GM10248 (cell line): Measurements from ENCODE around the gene LYPD1.

Source experiments
- CTCF ChIA-PET: fragments of 300-600 bp; sonication (Branson Sonifier 250); formaldehyde crosslinking; extraction: SDS; loops from one replicate; lab custom pipeline; 2021; ENCODE audit warnings: antibody characterized with exemption; lab: Yijun Ruan, JAX
- POLR2A ChIA-PET: fragments of 350-650 bp; sonication (Branson Sonifier 250); formaldehyde crosslinking; extraction: SDS; loops from one replicate; lab custom pipeline; 2020; ENCODE audit warnings: antibody characterized with exemption; lab: Yijun Ruan, JAX
- DNase-seq: peaks from one replicate; pipeline ENCODE4 v3.0.0; 2012; ENCODE audit errors: extremely low spot score
- TF ChIP-seq, protein P1 (sequence below): IDR thresholded peaks from 2 replicates; pipeline ENCODE4 v1.5.1; 2012; ENCODE audit warnings: mild to moderate bottlenecking, low read depth; ENCODE audit errors: extremely low read depth, missing control alignments, control extremely low read depth

Gene LYPD1

GRCh38 chr2:132667706-132668105, 2.3 kb downstream of the LYPD1 start:
- TF ChIP-seq, protein P1, sequence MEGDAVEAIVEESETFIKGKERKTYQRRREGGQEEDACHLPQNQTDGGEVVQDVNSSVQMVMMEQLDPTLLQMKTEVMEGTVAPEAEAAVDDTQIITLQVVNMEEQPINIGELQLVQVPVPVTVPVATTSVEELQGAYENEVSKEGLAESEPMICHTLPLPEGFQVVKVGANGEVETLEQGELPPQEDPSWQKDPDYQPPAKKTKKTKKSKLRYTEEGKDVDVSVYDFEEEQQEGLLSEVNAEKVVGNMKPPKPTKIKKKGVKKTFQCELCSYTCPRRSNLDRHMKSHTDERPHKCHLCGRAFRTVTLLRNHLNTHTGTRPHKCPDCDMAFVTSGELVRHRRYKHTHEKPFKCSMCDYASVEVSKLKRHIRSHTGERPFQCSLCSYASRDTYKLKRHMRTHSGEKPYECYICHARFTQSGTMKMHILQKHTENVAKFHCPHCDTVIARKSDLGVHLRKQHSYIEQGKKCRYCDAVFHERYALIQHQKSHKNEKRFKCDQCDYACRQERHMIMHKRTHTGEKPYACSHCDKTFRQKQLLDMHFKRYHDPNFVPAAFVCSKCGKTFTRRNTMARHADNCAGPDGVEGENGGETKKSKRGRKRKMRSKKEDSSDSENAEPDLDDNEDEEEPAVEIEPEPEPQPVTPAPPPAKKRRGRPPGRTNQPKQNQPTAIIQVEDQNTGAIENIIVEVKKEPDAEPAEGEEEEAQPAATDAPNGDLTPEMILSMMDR: no peak
- CTCF ChIA-PET: interaction anchor here (1.0 kb wide), 1 partner anchor 9 kb away, joined by 4 read pairs; no protein-coding TSS in a partner anchor
- POLR2A ChIA-PET: no interaction called here
- no peak for DNase-seq

DNA sequence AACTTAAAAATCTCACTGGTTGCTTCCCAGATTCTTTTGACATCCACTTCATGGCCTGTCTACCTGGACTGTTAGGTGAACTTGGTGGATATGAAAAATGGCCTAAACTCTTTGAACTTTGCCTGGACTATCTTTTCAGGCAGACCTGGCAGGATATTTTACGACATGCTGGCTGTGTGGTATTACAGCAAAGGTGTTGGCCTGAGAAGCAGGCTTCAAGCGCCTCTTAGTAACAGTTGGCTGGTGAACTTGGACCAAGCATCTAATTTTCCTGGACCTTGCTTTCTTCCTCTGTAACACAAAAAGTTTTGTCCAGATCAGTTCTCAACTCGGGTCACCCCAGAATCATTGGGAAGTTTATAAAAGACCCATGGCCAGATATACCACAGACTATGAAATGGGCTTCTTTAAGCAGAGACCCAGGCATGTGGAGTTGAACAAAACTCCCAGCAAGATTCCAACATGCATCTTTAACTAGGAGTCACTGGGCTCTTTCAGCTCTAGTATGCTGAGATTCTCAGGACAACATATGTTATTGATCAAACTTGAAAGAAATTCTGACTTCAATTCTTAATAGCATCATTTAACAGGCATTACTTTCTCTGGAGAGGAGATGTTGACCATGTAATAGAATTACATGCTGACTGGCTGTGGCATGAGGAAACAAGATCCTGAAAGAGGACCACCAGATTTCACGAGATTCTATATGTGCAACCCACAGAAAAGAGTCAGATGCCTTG, 4.4 kb downstream of the LYPD1 start:
- POLR2A ChIA-PET: no interaction called here
- CTCF ChIA-PET: no interaction called here
- no peak for DNase-seq
- TF ChIP-seq, protein P1: no peak

GRCh38 chr2:132664096-132664495, 5.9 kb downstream of the LYPD1 start:
- POLR2A ChIA-PET: no interaction called here
- CTCF ChIA-PET: no interaction called here
- no peak for DNase-seq
- TF ChIP-seq, protein P1: no peak

DNA sequence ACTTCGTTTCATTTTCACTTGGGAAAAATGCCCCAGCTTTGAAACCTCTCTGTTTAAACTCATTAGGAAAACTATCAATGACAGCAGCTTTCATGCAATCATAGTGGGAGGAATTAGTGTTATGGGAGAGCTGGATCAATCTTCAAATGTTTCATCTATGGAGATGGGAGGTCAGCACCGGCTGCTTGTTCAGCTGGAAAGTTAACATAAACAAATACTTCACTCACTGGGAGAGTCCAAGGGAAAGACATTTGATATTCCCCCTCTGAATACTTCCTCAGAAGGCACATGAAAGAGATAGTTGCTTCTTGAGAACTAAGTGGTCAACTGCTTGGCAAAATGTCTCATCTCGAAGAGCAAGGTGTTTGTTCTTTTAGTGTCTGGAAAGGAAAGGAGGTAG, 7.3 kb downstream of the LYPD1 start:
- no peak for DNase-seq
- TF ChIP-seq, protein P1: no peak
- ChIA-PET POLR2A (no interaction called here), CTCF (interaction anchor here (0.9 kb wide), 1 partner anchor 11 kb away, joined by 3 read pairs; no protein-coding TSS in a partner anchor)

- ChIA-PET POLR2A (no interaction called here), CTCF (interaction anchor here (1.4 to 1.9 kb wide), 3 partner anchors 8 to 13 kb away, joined by 3 to 8 read pairs (median 4); no protein-coding TSS in a partner anchor)
- TF ChIP-seq, protein P1: no peak
- DNase-seq: no peak
Observed at GRCh38 chr2:132659331-132659730, 10.7 kb downstream of the LYPD1 start.

- POLR2A ChIA-PET: no interaction called here
- DNase-seq: no peak
- TF ChIP-seq, protein P1: no peak
- CTCF ChIA-PET: no interaction called here
Observed at GRCh38 chr2:132656266-132656975, 13.6 kb downstream of the LYPD1 start.
